Nephron progenitor cell (in vitro differentiated cells): ENCODE results near the gene PLGLB1.
"Not testable (repeated sequence)": the region's sequence is repeated elsewhere in the genome, so short reads cannot be mapped to it uniquely, and the experiment has no call there.

ENCODE experiments used
- DNase-seq: peaks from one replicate; pipeline ENCODE4 v3.0.0; 2021
- H3K27ac Mint-ChIP-seq: 2 replicates; pipeline ENCODE4 v1.8.0; 2021; ENCODE audit warnings: mild to moderate bottlenecking, moderate library complexity, mixed read lengths
- H3K27me3 Mint-ChIP-seq: 2 replicates; pipeline ENCODE4 v1.8.0; 2021; ENCODE audit warnings: mild to moderate bottlenecking, low read depth, mixed read lengths; ENCODE audit not compliant: poor library complexity
- H3K36me3 Mint-ChIP-seq: 2 replicates; pipeline ENCODE4 v1.8.0; 2021; ENCODE audit warnings: low read depth, mixed read lengths
- H3K4me1 Mint-ChIP-seq: 2 replicates; pipeline ENCODE4 v1.8.0; 2021; ENCODE audit warnings: mixed read lengths
- H3K4me3 Mint-ChIP-seq: 2 replicates; pipeline ENCODE4 v1.8.0; 2021; ENCODE audit warnings: mild to moderate bottlenecking, moderate library complexity, mixed read lengths
- H3K9me3 Mint-ChIP-seq: 2 replicates; pipeline ENCODE4 v1.8.0; 2021; ENCODE audit warnings: mild to moderate bottlenecking, moderate library complexity, mixed read lengths

PLGLB1 gene

DNA sequence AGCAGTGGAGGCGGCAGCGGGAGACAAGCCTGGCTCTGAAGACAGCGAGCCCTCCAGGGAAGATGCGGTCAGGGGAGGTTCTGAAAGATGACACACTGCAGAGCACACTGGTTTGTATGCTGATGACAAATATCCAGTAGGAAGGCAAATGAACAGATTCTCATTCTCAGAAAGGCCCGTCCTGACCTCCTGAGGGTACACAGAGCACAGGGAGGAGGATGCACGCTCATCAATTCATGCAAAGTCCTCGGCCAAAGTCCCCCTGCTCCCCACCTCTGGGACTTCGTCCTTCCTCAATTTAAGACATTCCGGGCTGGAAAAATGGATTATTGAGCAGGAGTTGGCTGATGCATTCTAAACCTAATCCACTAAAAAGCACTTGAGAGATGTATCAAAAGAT is 2.6 kb downstream of the PLGLB1 start:
- H3K27ac Mint-ChIP-seq = not testable (repeated sequence)

DNA sequence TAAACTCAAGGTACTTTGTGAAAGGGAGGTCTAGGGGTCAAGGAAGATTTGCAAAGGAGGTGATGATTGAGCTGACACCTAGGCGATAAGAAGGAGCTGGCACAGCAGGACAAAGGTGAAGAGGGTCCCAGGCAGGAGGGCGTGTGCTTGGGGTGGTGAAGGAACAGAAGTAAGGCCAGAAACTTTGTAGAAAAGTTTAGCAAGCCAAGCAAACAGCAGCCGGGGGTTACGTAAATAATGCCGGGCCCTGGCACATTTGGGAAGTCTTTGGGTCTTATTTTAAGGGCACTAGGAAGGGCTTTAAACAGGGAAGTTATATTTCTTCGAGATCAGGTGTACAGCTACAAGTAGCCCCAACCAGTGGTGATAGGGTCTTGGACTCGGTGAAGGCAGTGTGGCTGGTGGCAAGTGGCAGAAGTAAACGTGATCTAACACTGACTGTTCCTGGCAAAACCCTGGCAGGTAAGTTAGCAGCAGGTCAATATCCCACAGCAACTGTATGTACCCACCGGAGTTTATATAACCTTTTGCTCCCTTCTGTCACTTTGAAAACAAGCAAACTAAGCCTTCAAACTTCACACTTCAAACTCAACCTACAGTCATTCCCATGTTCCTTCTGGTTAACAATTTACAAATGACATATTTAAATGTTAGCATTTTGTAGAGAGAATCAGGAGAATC is 7.0 kb downstream of the PLGLB1 start:
- not testable (repeated sequence) for H3K36me3 Mint-ChIP-seq, H3K9me3 Mint-ChIP-seq, H3K4me3 Mint-ChIP-seq, H3K27me3 Mint-ChIP-seq, DNase-seq, H3K4me1 Mint-ChIP-seq, H3K27ac Mint-ChIP-seq

More for the DNA sequence above, 2.6 kb downstream of the PLGLB1 start:
- not testable (repeated sequence) for H3K4me1 Mint-ChIP-seq, H3K27me3 Mint-ChIP-seq, H3K4me3 Mint-ChIP-seq, H3K9me3 Mint-ChIP-seq, H3K36me3 Mint-ChIP-seq, DNase-seq

DNA sequence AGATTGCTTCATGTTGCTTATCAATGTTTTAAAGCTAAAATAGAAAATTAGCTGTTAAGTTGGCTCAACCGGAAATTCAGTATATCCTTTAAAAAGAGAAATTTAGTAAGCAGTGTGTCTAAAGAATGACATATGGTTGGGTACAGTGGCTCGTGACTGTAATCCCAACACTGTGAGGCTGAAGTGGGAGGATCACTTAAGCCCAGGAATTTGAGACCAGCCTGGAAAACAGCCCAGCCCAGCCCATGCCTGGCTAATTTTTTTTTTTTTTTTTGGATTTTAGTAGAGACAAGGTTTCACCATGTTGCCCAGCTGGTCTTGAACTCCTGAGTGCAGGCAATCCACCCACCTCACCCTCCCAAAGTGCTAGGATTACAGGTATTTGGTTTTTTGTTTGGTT is 17.2 kb downstream of the PLGLB1 start:
- not testable (repeated sequence) for H3K27ac Mint-ChIP-seq, DNase-seq, H3K4me3 Mint-ChIP-seq, H3K4me1 Mint-ChIP-seq, H3K36me3 Mint-ChIP-seq, H3K9me3 Mint-ChIP-seq, H3K27me3 Mint-ChIP-seq
